ENCODE measurements around the gene NTRK3. TPM values are rescaled to one million over a fixed set of nuclear protein-coding genes. Genes with fewer than 3 reads are reported as not detected.
A peak's percentile ranks its signal among the peaks of the same experiment; 100 is the strongest.

NTRK3 gene
- total and polyA plus RNA-seq, 5 donors, result 2.6 to 5.5 (median 3.6) TPM

DNA sequence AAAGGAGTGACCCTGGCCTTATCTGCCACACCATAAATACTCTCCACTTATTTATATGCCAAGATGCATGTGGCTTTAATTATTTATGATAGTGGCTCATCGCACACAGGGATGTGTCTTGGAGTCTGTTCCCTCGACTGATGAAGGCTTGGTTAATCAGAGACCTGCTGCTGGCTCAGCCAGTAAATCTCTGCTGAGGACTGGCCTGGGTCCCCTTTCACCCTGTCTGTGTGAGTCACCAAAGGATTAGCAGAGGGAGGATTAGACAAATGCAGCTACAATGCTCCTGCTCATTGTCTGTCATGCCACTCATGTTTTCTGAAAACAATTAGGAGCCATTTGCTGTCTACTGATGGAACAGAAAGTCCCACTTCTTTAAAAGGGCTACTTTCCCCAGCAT is 226.8 kb downstream of the NTRK3 start:
- no peak for ATAC-seq

DNA sequence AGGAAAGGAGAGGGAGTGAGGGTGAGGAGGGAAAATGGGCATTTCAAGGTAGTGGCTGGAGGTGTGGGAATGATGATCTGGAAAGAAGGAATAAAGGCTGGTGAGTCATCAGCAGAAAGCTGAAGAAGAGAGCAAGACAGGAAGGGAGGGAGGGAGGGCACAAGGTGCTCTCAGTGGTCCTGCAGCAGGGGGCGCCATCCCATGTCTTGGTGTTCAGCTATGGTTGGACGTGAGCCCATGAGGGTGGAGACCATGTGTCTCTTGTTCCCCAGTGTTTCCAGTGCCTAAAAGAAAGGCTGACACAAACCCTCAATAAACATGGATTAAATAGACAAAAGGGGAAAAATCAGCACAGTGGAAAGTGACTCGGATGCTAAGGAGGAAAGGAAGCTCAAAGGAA is 228.5 kb downstream of the NTRK3 start:
- Histone ChIP-seq H3K27ac (ENCODE audit: low read length) (no peak overlapping the region), H3K9me3 (ENCODE audit: control insufficient read depth, low read length) (no peaks in the 10 kb centered on the region), H3K27me3 (ENCODE audit: control insufficient read depth, insufficient read depth) (no peaks in the 10 kb centered on the region), H3K4me1 (ENCODE audit: control insufficient read depth, insufficient read depth, low read length) (no peaks in the 10 kb centered on the region), H3K4me3 (ENCODE audit: low read length) (no peak overlapping the region)
- DNase-seq (peak in 1 of 3 donors; percentile 54), ATAC-seq (no peak)
- 73% methylated on average over 3 of the region's 3 CpGs for WGBS
- intact Hi-C loops (cut with DNase I), result no loop called here

More for the DNA sequence above, 226.8 kb downstream of the NTRK3 start:
- no peak for DNase-seq
- H3K4me1 ChIP-seq (ENCODE audit: control insufficient read depth, insufficient read depth, low read length), result no peaks in the 10 kb centered on the region
- H3K27me3 ChIP-seq (ENCODE audit: control insufficient read depth, insufficient read depth), result no peaks in the 10 kb centered on the region
- H3K4me3 ChIP-seq (ENCODE audit: low read length), result no peak overlapping the region
- intact Hi-C loops (cut with DNase I), result no loop called here
- H3K9me3 ChIP-seq (ENCODE audit: control insufficient read depth, low read length), result no peaks in the 10 kb centered on the region
- H3K27ac ChIP-seq (ENCODE audit: low read length), result no peak overlapping the region
- WGBS, result 62% methylated on average over 2 of the region's 2 CpGs

DNA sequence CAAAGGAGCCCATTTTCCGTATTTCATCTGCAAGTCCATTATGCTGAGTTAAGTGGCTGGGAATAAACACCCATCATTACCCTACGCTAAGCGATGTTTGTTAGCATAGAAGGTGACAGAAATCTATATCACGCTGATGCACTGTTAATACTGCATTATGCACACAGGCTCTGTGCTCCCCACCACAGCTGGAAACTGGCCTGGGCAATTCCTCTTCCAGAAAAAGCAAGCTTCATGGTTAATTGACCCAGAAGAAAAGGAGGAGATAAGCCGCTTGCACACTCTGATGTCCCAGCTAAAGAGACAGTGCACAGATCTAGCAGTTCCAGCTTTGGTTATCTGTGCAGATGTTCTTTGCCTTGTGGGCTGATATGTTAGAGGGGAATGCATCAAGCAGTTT is 232.6 kb downstream of the NTRK3 start:
- Histone ChIP-seq H3K9me3 (ENCODE audit: control insufficient read depth, low read length) (no peaks in the 10 kb centered on the region), H3K27me3 (ENCODE audit: control insufficient read depth, insufficient read depth) (no peaks in the 10 kb centered on the region), H3K4me3 (ENCODE audit: low read length) (no peak overlapping the region), H3K4me1 (ENCODE audit: control insufficient read depth, insufficient read depth, low read length) (no peaks in the 10 kb centered on the region), H3K27ac (ENCODE audit: low read length) (no peak overlapping the region)
- ATAC-seq (no peak), DNase-seq (no peak)
- 67% methylated on average over 5 of the region's 5 CpGs for WGBS
- intact Hi-C loops (cut with DNase I), result no loop called here

- H3K9me3 ChIP-seq (ENCODE audit: control insufficient read depth, low read length), result no peaks in the 10 kb centered on the region
- no peaks in the 10 kb centered on the region for H3K27me3 ChIP-seq (ENCODE audit: control insufficient read depth, insufficient read depth)
- intact Hi-C loops (cut with DNase I), result no loop called here
- H3K27ac ChIP-seq (ENCODE audit: low read length), result no peak overlapping the region
- no peak for ATAC-seq
- H3K4me3 ChIP-seq (ENCODE audit: low read length), result no peak overlapping the region
- no peak for DNase-seq
- 71% methylated on average over 2 of the region's 2 CpGs for WGBS
- H3K4me1 ChIP-seq (ENCODE audit: control insufficient read depth, insufficient read depth, low read length), result no peaks in the 10 kb centered on the region
Measured at GRCh38 chr15:88022716-88023115, 233.8 kb downstream of the NTRK3 start.

DNA sequence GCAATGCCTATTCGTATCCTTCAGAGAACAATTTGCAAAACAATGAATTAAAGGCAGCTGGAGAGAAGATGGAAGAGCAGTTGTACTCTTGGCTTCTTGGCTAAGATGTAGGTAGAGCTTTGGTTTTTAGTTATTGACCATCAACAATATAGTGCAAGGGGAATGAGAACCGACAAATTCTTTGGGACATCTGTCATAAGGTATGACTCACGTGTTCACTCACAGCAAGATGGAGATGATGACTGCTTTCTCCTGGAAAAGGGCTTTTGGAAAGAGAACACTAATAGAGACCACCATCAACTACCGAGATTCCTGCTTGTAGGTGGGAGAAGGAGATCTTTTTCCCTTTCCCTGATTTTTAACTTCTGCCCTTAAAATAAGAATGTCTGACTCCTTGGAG is 234.9 kb downstream of the NTRK3 start:
- intact Hi-C loops (cut with DNase I), result no loop called here
- ATAC-seq, result no peak

DNA sequence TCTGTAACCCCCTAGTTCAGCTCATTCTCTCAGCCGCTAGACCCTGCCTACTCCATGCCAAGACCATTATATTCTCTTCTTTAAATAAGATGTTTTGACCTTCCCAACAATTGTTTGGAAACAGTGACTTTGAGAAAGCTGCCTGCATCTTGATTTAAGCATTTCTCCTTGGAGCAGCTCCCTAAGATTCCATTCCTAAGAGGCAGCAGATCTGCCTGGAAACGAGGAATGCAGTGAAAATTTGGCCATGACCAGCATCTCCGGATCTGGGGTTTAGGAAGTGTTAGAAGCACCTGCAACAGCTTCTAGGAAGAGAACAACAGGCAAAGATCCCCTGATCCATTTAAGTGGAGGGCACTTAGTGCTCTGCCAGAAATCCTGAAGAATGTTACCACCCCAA is 235.7 kb downstream of the NTRK3 start:
- no peak overlapping the region for H3K27ac ChIP-seq (ENCODE audit: low read length)
- H3K4me3 ChIP-seq (ENCODE audit: low read length), result no peak overlapping the region
- H3K9me3 ChIP-seq (ENCODE audit: control insufficient read depth, low read length), result no peaks in the 10 kb centered on the region
- DNase-seq, result no peak
- H3K27me3 ChIP-seq (ENCODE audit: control insufficient read depth, insufficient read depth), result no peaks in the 10 kb centered on the region
- H3K4me1 ChIP-seq (ENCODE audit: control insufficient read depth, insufficient read depth, low read length), result no peaks in the 10 kb centered on the region
- intact Hi-C loops (cut with DNase I), result no loop called here
- 68% methylated on average over 3 of the region's 3 CpGs for WGBS
- ATAC-seq, result no peak

More for the DNA sequence above, 234.9 kb downstream of the NTRK3 start:
- no peak for DNase-seq
- Histone ChIP-seq H3K4me1 (ENCODE audit: control insufficient read depth, insufficient read depth, low read length) (no peaks in the 10 kb centered on the region), H3K27ac (ENCODE audit: low read length) (no peak overlapping the region), H3K9me3 (ENCODE audit: control insufficient read depth, low read length) (no peaks in the 10 kb centered on the region), H3K4me3 (ENCODE audit: low read length) (no peak overlapping the region), H3K27me3 (ENCODE audit: control insufficient read depth, insufficient read depth) (no peaks in the 10 kb centered on the region)
- WGBS, result 84% methylated on average over 4 of the region's 4 CpGs

- intact Hi-C loops (cut with DNase I), result no loop called here
- Histone ChIP-seq H3K27ac (ENCODE audit: low read length) (no peak overlapping the region), H3K4me3 (ENCODE audit: low read length) (no peak overlapping the region), H3K27me3 (ENCODE audit: control insufficient read depth, insufficient read depth) (no peaks in the 10 kb centered on the region), H3K9me3 (ENCODE audit: control insufficient read depth, low read length) (no peaks in the 10 kb centered on the region), H3K4me1 (ENCODE audit: control insufficient read depth, insufficient read depth, low read length) (no peaks in the 10 kb centered on the region)
- 79% methylated on average over 2 of the region's 2 CpGs for WGBS
- DNase-seq (no peak), ATAC-seq (no peak)
Measured at GRCh38 chr15:88019656-88020055, 236.9 kb downstream of the NTRK3 start.

- intact Hi-C loops (cut with DNase I), result no loop called here
- Histone ChIP-seq H3K4me3 (ENCODE audit: low read length) (no peak overlapping the region), H3K9me3 (ENCODE audit: control insufficient read depth, low read length) (no peaks in the 10 kb centered on the region), H3K4me1 (ENCODE audit: control insufficient read depth, insufficient read depth, low read length) (no peaks in the 10 kb centered on the region), H3K27me3 (ENCODE audit: control insufficient read depth, insufficient read depth) (no peaks in the 10 kb centered on the region), H3K27ac (ENCODE audit: low read length) (no peak overlapping the region)
- DNase-seq (no peak), ATAC-seq (no peak)
- WGBS, result 88% methylated on average over 1 of the region's 1 CpG
Measured at GRCh38 chr15:88018869-88019641, 237.5 kb downstream of the NTRK3 start.

DNA sequence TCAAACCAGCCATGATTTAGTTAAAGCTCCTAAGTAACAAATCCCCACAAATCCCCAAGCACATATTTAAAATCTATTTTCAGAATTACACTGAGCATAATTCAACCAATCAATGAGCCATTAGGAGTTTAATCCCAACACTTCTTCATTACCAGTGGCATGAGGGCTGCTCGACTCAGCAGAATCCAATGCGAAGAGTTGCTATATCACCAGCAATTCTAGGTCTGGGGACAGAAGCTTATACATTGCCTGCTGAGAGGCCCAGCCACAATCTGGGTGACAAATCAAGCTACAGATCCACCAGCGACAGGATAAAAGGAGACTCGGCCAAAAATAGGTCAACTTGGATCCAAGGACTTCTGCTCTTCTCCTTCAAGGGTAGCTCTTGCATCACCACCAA is 238.8 kb downstream of the NTRK3 start:
- H3K9me3 ChIP-seq (ENCODE audit: control insufficient read depth, low read length), result no peaks in the 10 kb centered on the region
- intact Hi-C loops (cut with DNase I), result no loop called here
- no peaks in the 10 kb centered on the region for H3K27me3 ChIP-seq (ENCODE audit: control insufficient read depth, insufficient read depth)
- WGBS, result 92% methylated on average over 4 of the region's 4 CpGs
- ATAC-seq, result no peak
- no peak overlapping the region for H3K27ac ChIP-seq (ENCODE audit: low read length)
- H3K4me1 ChIP-seq (ENCODE audit: control insufficient read depth, insufficient read depth, low read length), result no peaks in the 10 kb centered on the region
- H3K4me3 ChIP-seq (ENCODE audit: low read length), result no peak overlapping the region
- no peak for DNase-seq

DNA sequence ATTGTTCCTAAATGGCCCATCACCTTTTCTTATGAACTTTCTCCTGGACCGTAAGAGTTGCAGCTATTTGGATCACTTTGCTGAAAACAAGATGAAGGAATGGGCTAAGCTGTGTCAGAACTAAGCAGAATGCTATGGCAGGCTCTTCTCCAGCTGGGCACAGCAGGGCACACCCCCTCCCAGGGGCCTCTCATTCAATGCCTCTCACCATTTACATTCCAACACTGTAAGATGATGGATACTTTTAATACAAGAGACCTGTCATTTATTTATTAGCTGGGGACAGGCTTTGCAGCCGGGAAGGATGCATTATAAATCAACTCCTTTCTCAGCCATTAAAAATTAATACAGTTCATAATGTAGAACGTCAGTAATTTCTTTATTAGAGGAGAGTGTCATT is 240.1 kb downstream of the NTRK3 start:
- ATAC-seq (no peak), DNase-seq (no peak)
- intact Hi-C loops (cut with DNase I), result no loop called here
- no peak overlapping the region for H3K4me3 ChIP-seq (ENCODE audit: low read length)
- H3K9me3 ChIP-seq (ENCODE audit: control insufficient read depth, low read length), result no peaks in the 10 kb centered on the region
- no peak overlapping the region for H3K27ac ChIP-seq (ENCODE audit: low read length)
- WGBS, result 69% methylated on average over 3 of the region's 3 CpGs
- no peaks in the 10 kb centered on the region for H3K4me1 ChIP-seq (ENCODE audit: control insufficient read depth, insufficient read depth, low read length)
- H3K27me3 ChIP-seq (ENCODE audit: control insufficient read depth, insufficient read depth), result no peaks in the 10 kb centered on the region

DNA sequence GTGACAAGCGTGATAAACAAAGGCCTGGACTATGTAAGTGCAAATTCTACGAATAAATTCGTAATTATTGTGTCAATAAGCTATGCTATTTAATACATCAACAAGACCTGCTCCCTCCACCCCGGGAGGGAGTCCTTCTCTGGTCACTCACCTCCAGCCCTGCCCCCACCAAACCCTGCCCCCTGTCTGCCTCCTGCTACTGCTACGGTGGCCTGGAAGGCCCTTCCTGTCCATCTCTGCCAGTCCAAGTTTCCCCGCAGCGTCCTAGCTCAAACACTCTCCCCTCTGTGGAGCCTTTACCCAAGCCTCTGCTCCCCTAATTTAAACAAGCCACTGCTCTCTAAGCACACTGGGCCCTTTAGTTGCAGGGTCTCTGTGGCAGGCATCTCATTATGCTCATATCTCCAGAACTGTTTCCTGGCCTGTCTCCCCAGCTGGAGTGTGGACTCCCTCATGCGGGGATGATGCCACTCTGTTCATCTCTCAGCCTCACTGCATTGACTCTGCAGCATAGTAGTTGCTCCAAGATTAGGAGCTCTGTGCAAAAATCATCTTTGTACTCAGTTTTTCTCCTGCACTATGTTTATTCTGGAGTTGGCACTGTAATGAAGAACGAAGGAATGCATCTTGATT is 241.2 kb downstream of the NTRK3 start:
- Histone ChIP-seq H3K9me3 (ENCODE audit: control insufficient read depth, low read length) (no peaks in the 10 kb centered on the region), H3K27me3 (ENCODE audit: control insufficient read depth, insufficient read depth) (no peaks in the 10 kb centered on the region), H3K4me1 (ENCODE audit: control insufficient read depth, insufficient read depth, low read length) (no peaks in the 10 kb centered on the region), H3K27ac (ENCODE audit: low read length) (no peak overlapping the region), H3K4me3 (ENCODE audit: low read length) (no peak overlapping the region)
- WGBS, result 52% methylated on average over 9 of the region's 9 CpGs
- DNase-seq, result peak; percentile 19 to 64 (median 54)
- ATAC-seq, result peak; percentile 59
- intact Hi-C loops (cut with DNase I), result no loop called here

Data from right cardiac atrium (tissue), 5 donors.